ACC112 (cell line): ENCODE results near the gene COL5A2.

Experiments used
- H2AFZ ChIP-seq: fragments of 200-600 bp; sonication (generic); one replicate; pipeline ENCODE4 v1.6.0; 2017; ENCODE audit warnings: antibody characterized with exemption, low read length; ENCODE audit not compliant: unreplicated experiment
- H3K27ac ChIP-seq: fragments of 200-600 bp; sonication (generic); 2 replicates; pipeline ENCODE4 v1.5.1; 2014; ENCODE audit warnings: low read depth, mild to moderate bottlenecking, antibody characterized with exemption, low read length, moderate library complexity
- H3K27me3 ChIP-seq: fragments of 200-600 bp; sonication (generic); 2 replicates; pipeline ENCODE4 v1.6.1; 2014; ENCODE audit warnings: mild to moderate bottlenecking, antibody characterized with exemption, low read length, moderate library complexity, mixed read lengths; ENCODE audit not compliant: insufficient read depth
- H3K36me3 ChIP-seq: fragments of 200-600 bp; sonication (generic); 2 replicates; pipeline ENCODE4 v1.6.1; 2016; ENCODE audit warnings: mild to moderate bottlenecking, antibody characterized with exemption, low read length, moderate library complexity, mixed read lengths; ENCODE audit not compliant: insufficient read depth
- H3K4me1 ChIP-seq: fragments of 200-600 bp; sonication (generic); one replicate; pipeline ENCODE4 v1.6.1; 2016; ENCODE audit warnings: low read length, mixed read lengths; ENCODE audit not compliant: insufficient read depth, unreplicated experiment, control insufficient read depth
- H3K4me3 ChIP-seq: fragments of 200-600 bp; sonication (generic); 2 replicates; pipeline ENCODE4 v1.5.1; 2014; ENCODE audit warnings: mild to moderate bottlenecking, low read depth, low read length
- H3K79me2 ChIP-seq: fragments of 200-600 bp; sonication (generic); one replicate; pipeline ENCODE4 v1.6.0; 2016; ENCODE audit warnings: low read length; ENCODE audit not compliant: control insufficient read depth, unreplicated experiment, insufficient read depth

COL5A2 gene

DNA sequence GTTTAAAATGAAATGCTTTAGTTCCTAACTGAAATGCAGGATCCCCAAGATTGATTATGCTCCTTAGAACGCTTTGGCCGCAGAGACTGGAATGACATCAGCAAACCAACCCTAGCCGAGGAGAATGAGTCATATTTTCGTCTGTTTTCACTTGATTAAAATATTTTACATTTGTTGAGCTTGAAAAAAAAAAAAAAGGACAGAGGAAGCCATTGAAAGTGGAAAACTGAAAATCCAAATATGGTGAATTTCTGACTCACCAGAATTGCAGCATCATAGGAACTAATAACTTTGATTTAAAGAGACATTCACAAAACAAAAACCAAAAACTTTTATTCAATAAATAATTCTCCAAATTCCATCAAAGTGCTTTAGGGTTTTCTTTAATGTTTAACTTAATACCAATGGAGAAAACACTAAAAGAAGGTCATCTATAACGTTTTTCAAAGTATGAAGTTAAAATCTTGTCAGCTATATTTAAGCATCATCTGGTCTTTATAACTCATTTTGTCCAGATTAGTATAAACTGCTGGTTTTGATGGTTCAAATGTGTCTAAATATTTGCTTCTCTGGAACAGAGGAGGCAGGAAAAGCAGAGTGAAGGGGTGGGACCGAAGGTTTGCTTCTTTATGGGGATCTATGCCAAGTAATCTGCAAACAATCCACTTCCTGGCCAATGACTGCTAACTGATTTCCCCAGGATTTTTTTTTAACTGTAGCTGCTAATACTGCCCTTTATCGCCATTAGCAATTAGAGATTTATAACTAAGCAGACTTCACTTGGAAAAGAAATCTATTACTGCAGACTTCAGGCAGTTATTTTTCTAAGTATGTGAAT, 30.9 kb upstream of the COL5A2 start:
- peak overlapping the region; percentile 99 for H3K27ac ChIP-seq
- peak overlapping the region; percentile 77 for H2AFZ ChIP-seq
- no peaks in the 10 kb centered on the region for H3K79me2 ChIP-seq
- no peaks in the 10 kb centered on the region for H3K36me3 ChIP-seq
- peak overlapping the region; percentile 60 for H3K4me3 ChIP-seq
- H3K27me3 ChIP-seq, result no peaks in the 10 kb centered on the region
- peaks cover 45% of the 10 kb centered on the region for H3K4me1 ChIP-seq

DNA sequence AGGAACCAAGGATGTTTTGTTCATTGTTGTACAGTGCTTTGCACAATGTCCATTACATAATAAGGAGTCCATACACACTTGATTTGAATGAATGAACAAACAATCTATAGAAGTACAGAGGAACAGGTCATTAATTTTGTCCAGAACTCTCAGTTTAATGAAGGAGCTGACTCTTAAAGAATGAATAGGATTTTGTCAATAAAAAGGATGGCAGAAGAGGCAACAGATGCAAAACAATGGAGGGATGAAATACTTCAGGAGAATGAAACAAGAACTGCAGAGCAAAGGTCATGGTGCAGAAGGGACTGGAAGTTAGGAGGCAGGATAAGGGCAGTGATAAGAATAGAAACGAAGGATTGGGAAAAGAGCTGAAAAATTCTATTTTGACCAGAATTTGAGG, 28.7 kb upstream of the COL5A2 start:
- Histone ChIP-seq H3K27me3 (no peaks in the 10 kb centered on the region), H3K4me3 (no peak overlapping the region; the same call in 1 of the 2 replicates), H3K4me1 (peaks cover 56% of the 10 kb centered on the region), H3K36me3 (no peaks in the 10 kb centered on the region), H2AFZ (peak overlapping the region; percentile 65), H3K79me2 (no peaks in the 10 kb centered on the region), H3K27ac (no peak overlapping the region; the same call in 1 of the 2 replicates)

DNA sequence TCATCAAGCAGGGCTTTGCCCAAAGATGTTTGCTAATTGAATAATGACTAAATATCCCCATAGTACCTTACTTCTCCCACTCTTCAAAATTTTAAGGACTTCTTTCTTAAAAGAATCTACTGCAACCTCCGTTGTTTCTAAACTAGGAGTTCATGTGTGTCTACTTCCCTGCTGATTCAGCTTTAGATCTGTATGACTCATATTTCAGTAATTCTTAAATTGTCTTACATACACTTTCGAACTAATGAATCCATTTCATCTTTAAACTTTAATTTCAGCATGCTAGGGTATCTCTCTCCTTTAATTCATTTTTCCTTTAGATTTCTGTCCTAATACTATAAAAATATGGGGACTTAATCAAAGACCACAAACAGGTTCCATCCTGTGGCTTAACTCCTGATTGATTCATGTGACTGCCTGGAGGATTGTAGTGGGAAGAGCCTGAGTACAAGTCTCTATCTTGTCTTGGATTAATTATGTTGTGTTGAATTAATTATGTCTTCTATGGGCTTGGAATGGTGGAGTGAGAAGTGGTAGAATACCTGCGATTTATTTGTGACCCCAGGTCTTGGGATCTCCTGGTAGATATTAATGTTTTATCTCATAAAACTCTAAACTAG, 24.9 kb upstream of the COL5A2 start:
- Histone ChIP-seq H3K4me3 (peak overlapping the region; percentile 62), H3K36me3 (no peaks in the 10 kb centered on the region), H3K27me3 (no peaks in the 10 kb centered on the region), H3K4me1 (peaks cover 35% of the 10 kb centered on the region), H3K27ac (peak overlapping the region; percentile 71), H3K79me2 (no peaks in the 10 kb centered on the region), H2AFZ (peak overlapping the region; percentile 98)

DNA sequence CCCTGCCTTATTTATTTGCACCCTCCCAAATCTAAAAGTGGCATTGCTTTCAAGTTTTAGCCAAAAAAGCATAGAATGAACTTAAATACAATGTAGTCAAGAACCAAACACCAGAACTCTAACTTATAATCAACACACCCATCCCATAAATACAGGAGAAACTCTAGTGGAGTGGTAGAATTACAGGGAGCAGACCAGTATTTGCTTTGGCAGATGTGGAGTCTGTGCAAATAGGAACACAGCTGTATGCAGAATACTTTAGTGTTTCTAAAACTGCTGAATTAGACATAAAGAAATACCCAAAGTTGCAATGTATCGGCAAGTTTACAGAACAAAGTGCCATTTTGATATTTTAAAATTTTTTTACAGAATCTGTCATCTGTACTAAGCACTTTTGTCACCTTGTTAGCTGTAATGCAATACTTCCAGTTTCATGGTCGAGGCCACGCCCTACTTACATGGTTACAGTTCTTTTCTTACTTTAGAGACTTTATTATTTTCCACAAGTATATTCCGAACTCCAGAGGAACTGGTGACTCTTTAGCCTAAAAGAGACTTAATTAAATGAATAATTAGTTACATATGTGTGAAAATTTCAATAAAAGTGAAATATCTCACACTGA, 23.7 kb upstream of the COL5A2 start:
- no peak overlapping the region for H3K4me3 ChIP-seq
- H3K36me3 ChIP-seq, result no peaks in the 10 kb centered on the region
- H3K27ac ChIP-seq, result no peak overlapping the region
- H2AFZ ChIP-seq, result no peak overlapping the region
- no peaks in the 10 kb centered on the region for H3K79me2 ChIP-seq
- H3K4me1 ChIP-seq, result peaks cover 24% of the 10 kb centered on the region
- no peaks in the 10 kb centered on the region for H3K27me3 ChIP-seq

DNA sequence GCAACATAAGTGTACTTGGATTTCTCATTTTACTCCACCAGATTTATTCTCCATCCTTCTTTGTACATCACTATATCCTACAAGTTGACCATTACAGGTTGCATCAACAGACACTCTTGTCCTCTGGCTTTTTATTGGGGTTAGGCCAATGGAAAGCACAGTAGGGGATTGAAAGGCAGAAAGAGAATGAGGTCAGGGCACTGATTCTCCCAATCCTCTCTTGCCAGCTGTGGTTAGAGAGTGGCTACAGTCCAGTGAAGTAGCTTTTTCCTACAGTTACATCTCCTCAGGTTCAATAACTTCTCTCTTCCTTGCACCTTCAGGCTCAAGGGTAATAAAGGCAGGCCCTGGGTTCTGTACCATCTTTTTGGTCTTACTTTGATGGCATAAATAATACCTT, 20.2 kb upstream of the COL5A2 start:
- no peak overlapping the region for H2AFZ ChIP-seq
- H3K27ac ChIP-seq, result no peak overlapping the region
- H3K27me3 ChIP-seq, result no peaks in the 10 kb centered on the region
- peaks cover 12% of the 10 kb centered on the region for H3K4me1 ChIP-seq
- H3K36me3 ChIP-seq, result no peaks in the 10 kb centered on the region
- no peak overlapping the region for H3K4me3 ChIP-seq
- H3K79me2 ChIP-seq, result no peaks in the 10 kb centered on the region

DNA sequence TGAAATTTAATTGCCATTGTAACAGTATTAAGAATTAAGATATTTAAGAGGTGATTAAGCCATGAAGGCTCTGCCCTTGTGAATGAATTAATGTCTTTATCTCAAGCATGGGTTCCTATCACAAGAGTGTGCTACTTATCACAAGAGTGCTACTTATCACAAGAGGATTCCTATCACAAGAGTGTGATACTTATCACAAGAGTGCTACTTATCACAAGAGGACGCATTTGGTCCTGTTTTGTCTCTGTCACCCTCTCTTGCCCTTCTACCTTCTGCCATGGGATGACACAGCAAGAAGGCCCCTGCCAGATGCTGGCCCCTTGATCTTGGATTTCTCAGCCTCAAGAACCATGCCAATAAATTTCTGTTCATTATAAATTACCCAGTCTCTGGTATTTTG, 13.2 kb upstream of the COL5A2 start:
- no peak overlapping the region for H3K27ac ChIP-seq
- H3K4me1 ChIP-seq, result peaks cover 12% of the 10 kb centered on the region
- no peaks in the 10 kb centered on the region for H3K36me3 ChIP-seq
- no peaks in the 10 kb centered on the region for H3K27me3 ChIP-seq
- H3K4me3 ChIP-seq, result no peak overlapping the region
- no peak overlapping the region for H2AFZ ChIP-seq
- H3K79me2 ChIP-seq, result no peaks in the 10 kb centered on the region

DNA sequence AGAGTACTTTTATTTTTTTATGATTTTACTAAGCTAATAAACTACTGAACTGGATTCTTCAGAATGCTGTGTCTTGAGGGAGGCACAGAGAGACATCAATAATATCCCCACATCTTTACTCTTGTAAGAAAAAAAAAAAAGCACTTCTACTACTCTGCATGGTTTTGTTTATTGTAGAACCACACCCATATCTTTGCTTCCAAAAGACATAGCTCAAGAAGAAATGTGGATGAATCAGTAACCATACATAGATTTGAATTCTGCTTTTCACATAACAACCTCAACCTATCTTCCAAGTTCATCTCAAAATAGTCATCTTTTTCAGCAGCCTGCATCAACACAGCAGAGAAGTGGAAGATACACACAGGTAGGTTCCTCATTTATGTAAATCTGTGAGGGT, 12.2 kb upstream of the COL5A2 start:
- Histone ChIP-seq H3K4me3 (no peak overlapping the region), H3K27me3 (no peaks in the 10 kb centered on the region), H3K79me2 (no peaks in the 10 kb centered on the region), H2AFZ (no peak overlapping the region), H3K36me3 (no peaks in the 10 kb centered on the region), H3K4me1 (peaks cover 12% of the 10 kb centered on the region), H3K27ac (no peak overlapping the region)

DNA sequence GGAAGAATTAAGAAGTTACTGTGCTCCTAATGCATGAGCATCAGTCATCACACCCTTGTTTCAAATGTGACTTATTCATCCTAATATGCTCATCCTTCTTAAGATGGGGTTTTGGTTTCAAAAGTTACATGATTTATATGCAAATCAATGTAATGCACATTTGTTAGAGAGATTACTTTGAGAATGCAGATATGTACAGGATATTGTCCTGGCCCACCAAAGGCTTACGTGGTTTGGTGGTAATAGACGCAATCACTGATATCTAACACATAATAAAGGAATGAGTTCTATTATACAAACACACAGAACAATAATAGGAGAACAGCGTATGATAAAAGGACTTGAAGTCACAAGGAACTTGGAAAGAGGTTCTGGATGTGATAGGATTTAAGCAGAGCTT, 11.1 kb upstream of the COL5A2 start:
- Histone ChIP-seq H3K79me2 (no peaks in the 10 kb centered on the region), H3K27ac (no peak overlapping the region), H3K27me3 (no peaks in the 10 kb centered on the region)

DNA sequence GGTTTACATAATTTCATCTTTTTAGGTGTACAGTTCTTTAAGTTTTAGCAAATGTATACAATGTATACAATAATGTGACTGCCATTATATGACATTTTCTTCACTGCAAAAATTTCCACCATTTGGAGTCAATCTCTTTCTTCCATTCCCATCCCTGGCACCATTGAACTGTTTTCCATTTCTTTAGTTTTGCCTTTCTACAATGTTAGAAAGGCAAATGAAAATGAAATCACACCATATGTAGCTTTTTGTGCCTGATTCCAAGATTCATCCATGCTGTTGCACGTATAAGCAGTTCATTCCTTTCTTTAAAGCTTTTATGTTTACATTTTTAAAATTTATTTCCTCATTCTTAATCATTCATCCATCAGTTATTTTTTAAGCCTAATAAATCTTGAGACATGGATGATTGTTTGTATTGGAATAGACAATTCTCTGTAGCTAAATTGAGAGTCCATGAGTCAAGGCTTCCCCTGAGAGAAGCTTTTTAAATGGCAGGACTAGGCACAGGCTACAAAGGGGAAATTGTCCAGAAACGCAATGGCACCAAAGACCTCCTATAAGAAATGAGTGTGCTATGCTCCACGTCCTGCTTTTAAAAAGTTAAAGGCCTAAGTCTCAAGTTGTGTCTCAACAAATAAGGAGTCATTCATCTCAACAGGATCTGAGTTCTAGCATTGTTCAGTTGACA, 8.7 kb upstream of the COL5A2 start:
- Histone ChIP-seq H3K27ac (no peak overlapping the region), H3K36me3 (no peaks in the 10 kb centered on the region), H2AFZ (no peak overlapping the region), H3K4me3 (no peak overlapping the region), H3K79me2 (no peaks in the 10 kb centered on the region), H3K27me3 (no peaks in the 10 kb centered on the region), H3K4me1 (peaks cover 12% of the 10 kb centered on the region)

More for the DNA sequence above, 11.1 kb upstream of the COL5A2 start:
- no peaks in the 10 kb centered on the region for H3K36me3 ChIP-seq
- H3K4me1 ChIP-seq, result peaks cover 12% of the 10 kb centered on the region
- no peak overlapping the region for H2AFZ ChIP-seq
- H3K4me3 ChIP-seq, result no peak overlapping the region

DNA sequence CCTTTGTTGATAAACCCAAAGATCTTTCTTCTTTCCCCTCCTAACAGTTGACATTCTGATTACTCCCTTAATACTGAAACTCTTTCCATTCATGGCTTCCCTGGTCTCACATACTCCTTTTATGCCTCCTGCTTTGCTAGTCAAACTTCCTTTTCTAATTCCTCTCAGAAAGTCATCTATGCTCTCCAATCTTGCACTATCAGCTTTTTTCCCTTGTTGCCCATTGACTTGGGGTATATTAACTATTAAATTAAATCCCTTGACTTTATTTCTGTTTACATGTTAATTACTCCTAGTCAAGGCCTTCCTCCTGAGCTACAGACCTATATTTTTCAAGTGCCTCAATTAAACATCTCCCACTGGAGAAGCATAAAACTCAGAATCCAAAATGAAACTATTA, 3.6 kb upstream of the COL5A2 start:
- Histone ChIP-seq H3K4me3 (no peak overlapping the region), H3K36me3 (no peaks in the 10 kb centered on the region), H3K27me3 (no peaks in the 10 kb centered on the region), H3K27ac (no peak overlapping the region), H3K4me1 (peaks cover 12% of the 10 kb centered on the region), H2AFZ (peak overlapping the region; percentile 1), H3K79me2 (peaks cover 27% of the 10 kb centered on the region)
